Type B pancreatic cell (in vitro differentiated cells): ENCODE data around the gene MTMR3. TPM values are rescaled to one million over a fixed set of nuclear protein-coding genes. Genes with fewer than 3 reads are reported as not detected.
"Not testable (repeated sequence)": the region's sequence is repeated elsewhere in the genome, so short reads cannot be mapped to it uniquely, and the experiment has no call there.

Experiments used
- DNase-seq: peaks from one replicate; pipeline ENCODE4 v3.0.0; 2021; ENCODE audit warnings: mixed read lengths; ENCODE audit not compliant: unreplicated experiment; ENCODE audit errors: extremely low spot score
- H3K27ac Mint-ChIP-seq: 2 replicates; pipeline ENCODE4 v1.8.0; 2021; ENCODE audit warnings: mild to moderate bottlenecking, mixed read lengths
- H3K27me3 Mint-ChIP-seq: 2 replicates; pipeline ENCODE4 v1.8.0; 2021; ENCODE audit warnings: mixed read lengths
- H3K36me3 Mint-ChIP-seq: 2 replicates; pipeline ENCODE4 v1.8.0; 2021; ENCODE audit warnings: mixed read lengths
- H3K4me1 Mint-ChIP-seq: one replicate; pipeline ENCODE4 v1.8.0; 2021; ENCODE audit warnings: mixed read lengths; ENCODE audit not compliant: unreplicated experiment
- H3K4me3 Mint-ChIP-seq: 2 replicates; pipeline ENCODE4 v1.8.0; 2021; ENCODE audit warnings: mild to moderate bottlenecking, mixed read lengths
- H3K9me3 Mint-ChIP-seq: 2 replicates; pipeline ENCODE4 v1.8.0; 2021; ENCODE audit warnings: mixed read lengths
- CTCF ChIP-seq: fragments of 200-600 bp; sonication (generic); conservative IDR thresholded peaks from 2 replicates; pipeline ENCODE4 v1.5.0; 2021; ENCODE audit warnings: antibody characterized with exemption, mild to moderate bottlenecking
- total RNA-seq: library from RNA; stranded (reverse); gene quantifications from 2 replicates; pipeline ENCODE4 v1.2.1, GENCODE V29; 2021; ENCODE audit warnings: low replicate concordance

MTMR3 gene
- total RNA-seq, 1 donor from 2014 or later = 54.3 TPM

GRCh38 chr22:29967461-29967860 is 84.5 kb downstream of the MTMR3 start:
- Mint-ChIP-seq H3K9me3 (no peaks in the 10 kb centered on the region), H3K27me3 (no peaks in the 10 kb centered on the region), H3K4me1 (peaks cover 12% of the 10 kb centered on the region), H3K36me3 (peaks cover 3% of the 10 kb centered on the region), H3K4me3 (no peak overlapping the region), H3K27ac (peak overlapping the region; percentile 2)
- DNase-seq = no peak
- no peak for TF ChIP-seq CTCF

- H3K9me3 Mint-ChIP-seq = no peaks in the 10 kb centered on the region
- peaks cover 9% of the 10 kb centered on the region for H3K36me3 Mint-ChIP-seq
- no peak overlapping the region for H3K4me3 Mint-ChIP-seq
- no peak overlapping the region for H3K27ac Mint-ChIP-seq
- H3K27me3 Mint-ChIP-seq = no peaks in the 10 kb centered on the region
- TF ChIP-seq CTCF = no peak
- no peak for DNase-seq
- peaks cover 29% of the 10 kb centered on the region for H3K4me1 Mint-ChIP-seq
Measured at GRCh38 chr22:29971607-29972006, 88.6 kb downstream of the MTMR3 start.

- Mint-ChIP-seq H3K4me3 (no peak overlapping the region), H3K27me3 (no peaks in the 10 kb centered on the region), H3K9me3 (no peaks in the 10 kb centered on the region), H3K27ac (peak overlapping the region; percentile 7), H3K36me3 (peaks cover 9% of the 10 kb centered on the region), H3K4me1 (peaks cover 29% of the 10 kb centered on the region)
- DNase-seq = no peak
- no peak for TF ChIP-seq CTCF
Measured at GRCh38 chr22:29972121-29972520, 89.1 kb downstream of the MTMR3 start.

- H3K4me3 Mint-ChIP-seq = no peak overlapping the region
- H3K27ac Mint-ChIP-seq = peak overlapping the region; percentile 15
- DNase-seq = no peak
- peaks cover 29% of the 10 kb centered on the region for H3K4me1 Mint-ChIP-seq
- H3K27me3 Mint-ChIP-seq = no peaks in the 10 kb centered on the region
- peaks cover 9% of the 10 kb centered on the region for H3K36me3 Mint-ChIP-seq
- TF ChIP-seq CTCF = no peak
- no peaks in the 10 kb centered on the region for H3K9me3 Mint-ChIP-seq
Measured at GRCh38 chr22:29973269-29973668, 90.3 kb downstream of the MTMR3 start.

- not testable (repeated sequence) for H3K9me3 Mint-ChIP-seq, H3K27me3 Mint-ChIP-seq, H3K36me3 Mint-ChIP-seq, DNase-seq, H3K4me3 Mint-ChIP-seq
- peak overlapping the region; percentile 15 for H3K27ac Mint-ChIP-seq
- H3K4me1 Mint-ChIP-seq = peaks cover 29% of the 10 kb centered on the region
Measured at GRCh38 chr22:29973680-29974079, 90.7 kb downstream of the MTMR3 start.

GRCh38 chr22:29975494-29975893 is 92.5 kb downstream of the MTMR3 start:
- H3K36me3 Mint-ChIP-seq = peaks cover 6% of the 10 kb centered on the region
- DNase-seq = no peak
- no peak overlapping the region for H3K27ac Mint-ChIP-seq
- H3K9me3 Mint-ChIP-seq = no peaks in the 10 kb centered on the region
- H3K27me3 Mint-ChIP-seq = no peaks in the 10 kb centered on the region
- H3K4me1 Mint-ChIP-seq = peaks cover 33% of the 10 kb centered on the region
- no peak for TF ChIP-seq CTCF
- no peak overlapping the region for H3K4me3 Mint-ChIP-seq
